Measurements from ENCODE around the gene SAAL1. TPM values are rescaled to one million over a fixed set of nuclear protein-coding genes. Genes with fewer than 3 reads are reported as not detected.
"Not testable (repeated sequence)": the region's sequence is repeated elsewhere in the genome, so short reads cannot be mapped to it uniquely, and the experiment has no call there.

SAAL1 gene
- total RNA-seq, result 7.9 TPM

GRCh38 chr11:18105802-18106574 is at the start of gene SAAL1:
Gene SAAL1 (minus strand): TSS chr11:18106082. CDS start chr11:18106041, 41 bp downstream.
- peak; percentile 84 for DNase-seq (ENCODE audit: low spot score)

DNA sequence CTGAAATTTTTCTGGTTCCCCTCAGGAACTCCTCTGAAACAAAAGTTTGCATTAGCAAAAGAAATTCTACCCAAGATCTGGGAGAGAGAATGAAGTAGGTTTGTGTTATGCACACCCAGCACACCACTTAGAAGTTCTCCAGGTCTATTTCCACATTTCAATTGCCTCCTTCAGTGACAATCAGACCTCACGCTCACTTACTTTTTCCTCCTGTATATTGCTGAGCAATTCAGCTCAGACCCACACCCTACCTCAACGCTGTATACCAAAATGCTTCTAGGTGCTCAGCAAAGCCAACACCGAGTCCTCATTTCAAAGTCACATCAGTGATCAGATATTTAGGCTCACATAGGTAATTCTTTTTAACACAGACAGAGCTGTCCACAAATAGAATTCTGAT is 45.7 kb upstream of the SAAL1 start:
- no peak for DNase-seq (ENCODE audit: low spot score)

DNA sequence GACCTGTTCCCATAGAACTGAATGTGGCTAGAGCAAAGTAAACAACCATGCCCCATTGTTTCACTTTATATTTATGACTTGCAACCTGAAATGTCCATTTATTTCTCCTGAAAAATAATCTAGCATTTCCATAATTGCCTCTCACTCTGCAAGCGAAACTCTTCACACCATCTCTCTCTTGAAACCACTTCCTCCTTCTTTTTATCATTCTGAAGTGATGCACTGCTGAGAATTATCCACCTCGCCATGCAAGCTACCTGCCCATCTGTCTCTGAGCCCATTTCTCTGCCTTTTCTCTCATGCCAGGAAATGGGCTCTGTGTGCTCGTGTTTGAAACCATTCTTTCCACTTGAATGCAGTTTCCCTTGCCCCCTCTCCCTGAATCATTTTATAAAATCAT is 40.0 kb upstream of the SAAL1 start:
- no peak for DNase-seq (ENCODE audit: low spot score)

DNA sequence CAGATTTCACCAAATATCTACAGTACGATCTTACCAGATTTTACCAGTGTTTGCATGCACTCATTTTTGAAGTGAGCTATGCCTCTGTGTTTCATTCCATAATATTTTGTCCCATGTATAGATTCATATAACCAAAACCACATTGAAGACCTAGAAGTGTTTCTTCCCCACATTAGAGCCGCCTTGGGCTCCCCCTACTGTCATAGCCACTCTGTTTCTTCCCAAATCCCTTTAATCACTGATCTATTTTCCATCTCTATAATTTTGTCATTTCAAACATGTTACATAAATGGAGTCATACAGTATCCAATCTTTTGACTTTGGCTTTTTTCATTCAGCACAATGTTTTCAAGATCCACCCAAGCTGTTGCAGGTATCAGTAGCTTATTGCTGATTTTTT is 39.1 kb upstream of the SAAL1 start:
- DNase-seq (ENCODE audit: low spot score), result no peak

GRCh38 chr11:18144243-18144642 is 38.4 kb upstream of the SAAL1 start:
- no peak for DNase-seq (ENCODE audit: low spot score)

GRCh38 chr11:18140145-18140544 is 34.3 kb upstream of the SAAL1 start:
- DNase-seq (ENCODE audit: low spot score), result no peak

GRCh38 chr11:18137186-18137800 is 31.4 kb upstream of the SAAL1 start:
- DNase-seq (ENCODE audit: low spot score), result no peak

- DNase-seq (ENCODE audit: low spot score), result no peak
Observed at GRCh38 chr11:18135308-18135707, 29.4 kb upstream of the SAAL1 start.

GRCh38 chr11:18132341-18132740 is 26.5 kb upstream of the SAAL1 start, which contains the start of gene MRGPRX3:
Gene MRGPRX3 (plus strand): TSS chr11:18132571. CDS start chr11:18137203, 4,632 bp downstream.
- no peak for DNase-seq (ENCODE audit: low spot score)

- DNase-seq (ENCODE audit: low spot score), result not testable (repeated sequence)
Observed at GRCh38 chr11:18131115-18131514, 25.2 kb upstream of the SAAL1 start.

- not testable (repeated sequence) for DNase-seq (ENCODE audit: low spot score)
Observed at GRCh38 chr11:18121331-18121828, 15.5 kb upstream of the SAAL1 start.

DNA sequence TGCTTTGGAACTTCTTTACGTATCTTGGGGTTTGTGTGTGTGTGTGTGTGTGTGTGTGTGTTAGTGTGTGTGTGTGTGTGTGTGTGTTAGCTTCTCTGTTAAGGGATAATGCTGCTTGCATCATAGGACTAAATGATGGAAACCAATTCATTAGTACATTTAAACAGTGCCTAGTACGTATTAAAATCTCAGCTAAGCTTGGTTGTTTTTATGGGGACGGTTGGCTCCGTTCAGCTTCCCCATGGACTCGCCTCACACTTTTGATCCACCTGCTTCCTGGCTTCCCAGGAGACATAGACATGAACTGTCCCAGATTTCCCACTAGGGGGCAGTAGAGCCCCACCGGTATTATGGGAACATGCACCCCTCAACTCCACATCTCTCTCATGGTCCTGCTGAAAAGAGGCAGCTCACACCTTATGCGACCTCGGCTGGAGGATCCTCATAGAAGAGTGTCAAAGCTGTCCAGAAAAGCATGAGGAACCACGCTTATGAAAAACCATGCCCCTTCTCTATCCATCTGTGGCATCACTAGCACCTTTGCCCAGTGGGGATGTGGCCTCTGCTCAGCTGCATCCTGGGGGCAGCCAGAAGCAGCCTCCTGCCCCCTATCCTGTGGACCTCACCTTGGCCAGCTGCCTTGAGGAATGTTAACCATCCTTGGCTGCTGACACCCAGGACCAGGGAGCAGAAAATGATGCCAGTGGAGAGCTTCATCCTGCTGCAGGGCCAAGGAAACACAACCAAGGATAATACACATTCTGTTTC is 9.7 kb upstream of the SAAL1 start:
- peak; percentile 45 for DNase-seq (ENCODE audit: low spot score)

DNA sequence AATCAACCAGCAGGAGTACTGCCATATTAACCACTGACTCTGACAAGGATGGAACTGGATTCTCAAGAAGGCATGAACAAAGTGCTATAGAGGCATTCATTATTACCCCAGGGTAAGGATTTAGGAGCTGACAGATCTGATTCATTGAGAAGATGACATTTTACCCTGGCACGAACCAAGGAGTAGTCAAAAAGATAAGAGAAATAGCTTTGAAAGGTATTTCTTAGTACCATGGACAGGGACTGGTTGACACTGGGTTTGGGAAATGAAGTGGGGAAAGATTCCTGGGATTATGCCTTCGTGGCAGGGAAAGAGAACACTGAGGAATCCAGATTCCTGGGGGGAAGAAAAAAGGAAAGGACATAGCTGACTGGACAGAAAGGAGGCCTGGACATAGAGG is 5.1 kb upstream of the SAAL1 start:
- no peak for DNase-seq (ENCODE audit: low spot score)

DNA sequence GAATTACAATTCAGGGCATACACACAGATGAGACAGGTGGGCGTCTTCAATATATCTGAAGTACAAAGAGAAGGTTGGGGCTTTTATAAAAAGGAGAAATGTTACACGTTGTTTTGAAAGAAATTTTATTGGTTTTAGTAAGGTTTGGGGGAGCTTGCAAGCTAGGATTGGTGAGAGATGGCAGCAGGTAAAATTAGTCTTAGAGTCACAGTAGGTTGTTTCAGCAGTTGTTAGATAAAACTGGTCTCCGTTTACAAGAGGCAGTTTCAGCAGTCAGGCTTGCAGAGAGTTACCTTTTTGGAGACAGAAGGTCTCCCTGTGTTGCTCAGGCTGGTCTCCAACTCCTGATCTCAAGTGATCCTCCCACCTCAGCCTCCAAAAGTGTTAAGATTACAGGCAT is 2.4 kb upstream of the SAAL1 start:
- no peak for DNase-seq (ENCODE audit: low spot score)

GRCh38 chr11:18106688-18107087 is 806 bp upstream of the SAAL1 start:
- DNase-seq (ENCODE audit: low spot score), result no peak

- no peak for DNase-seq (ENCODE audit: low spot score)
Observed at GRCh38 chr11:18105086-18105801, 638 bp downstream of the SAAL1 start.

DNA sequence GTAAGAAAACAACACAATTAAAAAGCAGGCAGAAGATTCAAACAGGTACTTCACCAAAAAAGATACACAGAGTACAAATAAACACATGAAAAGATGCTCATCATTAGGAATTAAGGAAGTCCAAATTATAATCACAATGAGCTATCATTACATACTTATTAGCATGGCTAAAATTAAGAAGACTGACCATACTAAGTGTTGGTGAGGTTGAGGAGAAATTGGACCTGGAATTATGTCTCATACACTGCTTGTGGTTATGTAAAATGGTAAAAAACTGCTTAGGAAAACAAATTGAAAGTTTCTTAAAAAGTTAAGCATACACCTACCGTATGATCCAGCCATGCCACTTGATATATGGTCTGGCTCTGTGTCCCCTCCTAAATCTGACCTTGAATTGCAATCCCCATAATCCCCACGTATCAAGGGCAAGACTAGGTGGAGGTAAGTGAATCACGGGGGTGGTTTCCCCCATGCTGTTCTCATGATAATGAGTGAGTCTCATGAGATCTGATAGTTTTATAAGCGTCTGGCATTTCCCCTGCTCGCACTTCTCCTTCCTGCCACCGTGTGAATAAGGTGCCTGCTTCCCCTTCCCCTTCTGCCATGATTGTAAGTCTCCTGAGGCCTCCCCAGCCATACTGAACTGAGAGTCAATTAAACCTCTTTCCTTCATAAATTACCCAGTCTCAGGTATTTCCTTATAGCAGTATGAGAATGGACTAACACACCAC is 4.8 kb downstream of the SAAL1 start:
- DNase-seq (ENCODE audit: low spot score), result no peak

DNA sequence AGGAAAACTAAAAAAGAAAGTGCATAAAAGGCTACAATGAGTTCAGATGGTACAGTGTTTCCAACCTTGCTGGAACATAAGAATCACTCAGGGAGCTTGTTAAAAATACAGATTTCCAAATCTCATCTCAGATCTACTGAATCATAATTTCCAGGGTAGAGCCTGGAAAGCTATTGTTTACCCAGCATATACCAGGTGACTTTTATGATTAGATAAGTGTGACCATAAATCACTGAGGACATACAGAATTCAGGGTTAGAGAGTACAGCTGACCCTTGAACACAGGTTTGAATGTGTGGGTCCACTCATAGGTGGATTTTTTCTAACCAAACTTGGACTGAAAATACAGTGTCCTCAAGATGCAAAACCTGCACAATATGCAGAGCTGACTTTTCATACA is 11.9 kb downstream of the SAAL1 start:
- no peak for DNase-seq (ENCODE audit: low spot score)

DNA sequence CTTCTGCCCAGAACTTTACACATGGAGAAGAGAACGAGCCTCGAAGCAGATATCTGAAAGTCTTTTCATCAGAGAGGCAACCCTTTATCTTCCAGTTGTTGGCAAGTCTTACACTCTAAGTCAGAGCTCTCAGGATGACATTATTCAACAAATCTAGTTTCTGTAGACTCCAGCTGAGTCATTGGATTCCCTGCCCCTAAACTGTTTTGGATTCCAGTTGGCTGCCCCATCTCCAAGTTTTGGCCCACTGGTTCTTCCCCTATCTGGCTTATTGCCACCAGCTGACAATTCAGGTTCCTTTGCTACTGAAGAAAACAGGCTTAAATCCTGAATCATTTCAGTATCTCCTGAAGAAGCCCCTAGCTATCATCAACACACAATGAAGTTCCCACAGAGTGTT is 14.2 kb downstream of the SAAL1 start:
- no peak for DNase-seq (ENCODE audit: low spot score)

DNA sequence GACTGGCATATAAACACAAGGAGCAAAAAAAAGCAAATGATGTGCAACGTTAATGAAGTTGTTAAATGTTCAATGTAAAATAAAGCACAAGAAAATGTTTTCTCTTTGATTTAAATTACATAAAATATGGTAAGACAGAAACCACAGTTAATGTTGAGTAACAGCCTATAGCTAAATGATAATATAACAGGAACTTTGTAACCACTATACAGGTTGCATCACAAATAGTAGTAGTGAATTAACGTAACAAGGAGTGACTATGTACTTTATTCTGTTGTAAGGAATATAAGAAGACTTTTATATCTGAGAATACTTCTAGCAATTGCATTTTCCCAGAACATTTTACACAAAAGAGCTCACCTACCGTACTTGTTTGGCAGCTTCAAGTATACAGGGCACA is 16.9 kb downstream of the SAAL1 start:
- DNase-seq (ENCODE audit: low spot score), result no peak

GRCh38 chr11:18088366-18088765 is 17.5 kb downstream of the SAAL1 start:
- DNase-seq (ENCODE audit: low spot score), result no peak
